HEK293 (cell line): ENCODE data around the gene SPTLC2.

Experiments used
- CTCF ChIA-PET: fragments of 350-600 bp; formaldehyde crosslinking; extraction: SDS; loops from one replicate; lab custom pipeline; 2021; ENCODE audit warnings: antibody characterized with exemption; lab: Yijun Ruan, JAX
- POLR2A ChIA-PET: fragments of 300-600 bp; formaldehyde crosslinking; extraction: SDS; loops from one replicate; lab custom pipeline; 2020; ENCODE audit warnings: antibody characterized with exemption, inconsistent platforms; lab: Yijun Ruan, JAX
- H3K27ac ChIP-seq: fragments of 200-500 bp; sonication (Bioruptor generic); 2 replicates; pipeline ENCODE4 v1.5.1; 2014; ENCODE audit warnings: low read depth, low read length, control low read depth, inconsistent platforms; ENCODE audit errors: extremely low read depth
- H3K36me3 ChIP-seq, 2 experiments: fragments of 200-500 bp in 1 of 2; sonication (Bioruptor generic) in 1 of 2; 1 replicate in 1 of 2; 2 replicates in 1 of 2; pipeline ENCODE4 v1.5.1; 2014 to 2017; ENCODE audit warnings: inconsistent platforms in 2 of 2, low read length in 2 of 2; ENCODE audit not compliant: control insufficient read depth in 2 of 2, insufficient read depth in 1 of 2
- H3K4me1 ChIP-seq: fragments of 200-500 bp; sonication (Bioruptor generic); 2 replicates; pipeline ENCODE4 v1.5.1; 2014; ENCODE audit warnings: mild to moderate bottlenecking, low read length, inconsistent platforms; ENCODE audit not compliant: control insufficient read depth, insufficient read depth
- H3K4me3 ChIP-seq: 2 replicates; pipeline ENCODE4 v1.5.1; 2011; ENCODE audit warnings: low read depth, mild to moderate bottlenecking, control low read depth, low read length, moderate library complexity
- H3K9me3 ChIP-seq: fragments of 200-500 bp; sonication (Bioruptor generic); 2 replicates; pipeline ENCODE4 v1.5.1; 2014; ENCODE audit warnings: low read depth, low read length, inconsistent platforms; ENCODE audit not compliant: control insufficient read depth, insufficient read depth
- GLIS1 ChIP-seq: fragments of 450-650 bp; formaldehyde crosslinking; IDR thresholded peaks from 2 replicates; pipeline ENCODE4 v1.5.1; 2016; ENCODE audit warnings: missing biosample characterization, missing genetic modification characterization
- RBAK ChIP-seq: fragments of 450-650 bp; formaldehyde crosslinking; IDR thresholded peaks from 2 replicates; pipeline ENCODE4 v1.5.1; 2016; ENCODE audit warnings: missing biosample characterization, missing genetic modification characterization
- SCRT1 ChIP-seq: fragments of 450-650 bp; formaldehyde crosslinking; IDR thresholded peaks from 2 replicates; pipeline ENCODE4 v1.5.1; 2016; ENCODE audit warnings: missing biosample characterization, missing genetic modification characterization, borderline replicate concordance
- TRIM28 ChIP-seq: IDR thresholded peaks from 2 replicates; pipeline ENCODE4 v1.6.1; 2011; ENCODE audit warnings: low read length, control low read depth, borderline replicate concordance
- ZNF274 ChIP-seq, 2 experiments: fragments of 200-500 bp in 1 of 2; fragments of 450-650 bp in 1 of 2; sonication (Bioruptor generic) in 1 of 2; formaldehyde crosslinking in 1 of 2; IDR thresholded peaks; 2 replicates each; pipeline versions ENCODE4 v1.5.1 to v1.6.1; 2014 to 2016; ENCODE audit warnings: borderline replicate concordance in 1 of 2, inconsistent platforms in 1 of 2, low read length in 1 of 2, missing biosample characterization in 1 of 2, missing genetic modification characterization in 1 of 2
- ZNF302 ChIP-seq: fragments of 450-650 bp; formaldehyde crosslinking; IDR thresholded peaks from 2 replicates; pipeline ENCODE4 v1.5.1; 2016; ENCODE audit warnings: missing biosample characterization, missing genetic modification characterization, low read depth
- ZNF350 ChIP-seq: fragments of 450-650 bp; formaldehyde crosslinking; IDR thresholded peaks from 2 replicates; pipeline ENCODE4 v1.5.0; 2017; ENCODE audit warnings: missing biosample characterization, mild to moderate bottlenecking, missing genetic modification characterization
- ZNF404 ChIP-seq: fragments of 450-650 bp; formaldehyde crosslinking; IDR thresholded peaks from 2 replicates; pipeline ENCODE4 v1.5.1; 2017; ENCODE audit warnings: missing biosample characterization, missing genetic modification characterization
- ZNF555 ChIP-seq: fragments of 450-650 bp; formaldehyde crosslinking; conservative IDR thresholded peaks from 2 replicates; pipeline ENCODE4 v1.5.1; 2017; ENCODE audit warnings: missing biosample characterization, mild to moderate bottlenecking, missing genetic modification characterization, inconsistent platforms
- ZNF585B ChIP-seq: fragments of 450-650 bp; formaldehyde crosslinking; IDR thresholded peaks from 2 replicates; pipeline ENCODE4 v1.5.1; 2016; ENCODE audit warnings: missing biosample characterization, missing genetic modification characterization
- ZNF707 ChIP-seq: fragments of 450-650 bp; formaldehyde crosslinking; IDR thresholded peaks from 2 replicates; pipeline ENCODE4 v1.5.1; 2016; ENCODE audit warnings: missing biosample characterization, missing genetic modification characterization
- ZNF777 ChIP-seq: fragments of 450-650 bp; formaldehyde crosslinking; IDR thresholded peaks from 2 replicates; pipeline ENCODE4 v1.5.1; 2017; ENCODE audit warnings: missing biosample characterization, missing genetic modification characterization, borderline replicate concordance
- TF ChIP-seq, protein P1 (sequence below): fragments of 450-650 bp; formaldehyde crosslinking; IDR thresholded peaks from 2 replicates; pipeline ENCODE4 v1.5.1; 2016; ENCODE audit warnings: missing biosample characterization, missing genetic modification characterization, low read depth
- TF ChIP-seq, protein P2 (sequence below): fragments of 450-650 bp; formaldehyde crosslinking; IDR thresholded peaks from 2 replicates; pipeline ENCODE4 v1.5.1; 2016; ENCODE audit warnings: missing biosample characterization, missing genetic modification characterization
- TF ChIP-seq, protein P3 (sequence below): fragments of 450-650 bp; formaldehyde crosslinking; IDR thresholded peaks from 2 replicates; pipeline ENCODE4 v1.5.1; 2016; ENCODE audit warnings: missing biosample characterization, missing genetic modification characterization
- TF ChIP-seq, protein P4 (sequence below): fragments of 450-650 bp; formaldehyde crosslinking; IDR thresholded peaks from 2 replicates; pipeline ENCODE4 v1.5.1; 2017; ENCODE audit warnings: missing biosample characterization, mild to moderate bottlenecking, missing genetic modification characterization, moderate library complexity
- TF ChIP-seq, protein P5 (sequence below): fragments of 450-650 bp; formaldehyde crosslinking; IDR thresholded peaks from 2 replicates; pipeline ENCODE4 v1.5.1; 2017; ENCODE audit warnings: missing biosample characterization, missing genetic modification characterization
- TF ChIP-seq, protein P6 (sequence below): fragments of 450-650 bp; formaldehyde crosslinking; IDR thresholded peaks from 2 replicates; pipeline ENCODE4 v1.5.1; 2016; ENCODE audit warnings: missing biosample characterization, missing genetic modification characterization

The SPTLC2 gene

DNA sequence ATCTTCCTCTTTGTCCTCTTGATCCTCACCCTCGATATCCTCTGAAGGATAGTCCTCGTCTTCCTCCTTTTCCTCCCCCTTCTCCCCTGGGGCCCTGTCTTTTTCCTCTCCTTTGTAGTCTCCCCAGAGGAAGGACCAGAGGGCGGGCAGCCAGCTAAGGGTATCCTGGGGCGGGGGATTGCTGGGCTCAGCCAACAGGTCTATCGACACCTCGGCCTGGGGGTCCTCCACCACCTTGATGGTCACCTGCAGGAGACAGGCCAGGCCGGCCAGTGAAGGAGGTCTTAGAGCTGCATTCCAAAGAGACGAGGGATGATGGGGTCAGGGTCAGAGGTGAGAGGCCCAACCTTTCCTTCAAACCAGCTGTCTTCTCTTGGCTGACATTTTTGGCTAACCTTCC is 134.0 kb downstream of the SPTLC2 start:
- no peak overlapping the region for H3K4me3 ChIP-seq
- no peaks in the 10 kb centered on the region for H3K36me3 ChIP-seq
- ChIA-PET CTCF (interaction anchor here (0.6 to 1.1 kb wide), 2 partner anchors 18 to 24 kb away, joined by 4 to 6 read pairs; no protein-coding TSS in a partner anchor), POLR2A (no interaction called here)
- H3K27ac ChIP-seq: no peak overlapping the region
- no peaks in the 10 kb centered on the region for H3K4me1 ChIP-seq
- no peaks in the 10 kb centered on the region for H3K9me3 ChIP-seq
- TF ChIP-seq, protein P1, sequence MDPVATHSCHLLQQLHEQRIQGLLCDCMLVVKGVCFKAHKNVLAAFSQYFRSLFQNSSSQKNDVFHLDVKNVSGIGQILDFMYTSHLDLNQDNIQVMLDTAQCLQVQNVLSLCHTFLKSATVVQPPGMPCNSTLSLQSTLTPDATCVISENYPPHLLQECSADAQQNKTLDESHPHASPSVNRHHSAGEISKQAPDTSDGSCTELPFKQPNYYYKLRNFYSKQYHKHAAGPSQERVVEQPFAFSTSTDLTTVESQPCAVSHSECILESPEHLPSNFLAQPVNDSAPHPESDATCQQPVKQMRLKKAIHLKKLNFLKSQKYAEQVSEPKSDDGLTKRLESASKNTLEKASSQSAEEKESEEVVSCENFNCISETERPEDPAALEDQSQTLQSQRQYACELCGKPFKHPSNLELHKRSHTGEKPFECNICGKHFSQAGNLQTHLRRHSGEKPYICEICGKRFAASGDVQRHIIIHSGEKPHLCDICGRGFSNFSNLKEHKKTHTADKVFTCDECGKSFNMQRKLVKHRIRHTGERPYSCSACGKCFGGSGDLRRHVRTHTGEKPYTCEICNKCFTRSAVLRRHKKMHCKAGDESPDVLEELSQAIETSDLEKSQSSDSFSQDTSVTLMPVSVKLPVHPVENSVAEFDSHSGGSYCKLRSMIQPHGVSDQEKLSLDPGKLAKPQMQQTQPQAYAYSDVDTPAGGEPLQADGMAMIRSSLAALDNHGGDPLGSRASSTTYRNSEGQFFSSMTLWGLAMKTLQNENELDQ (tag by site-specific recombination): no peak
- TF ChIP-seq ZNF707 (tag by site-specific recombination): no peak

DNA sequence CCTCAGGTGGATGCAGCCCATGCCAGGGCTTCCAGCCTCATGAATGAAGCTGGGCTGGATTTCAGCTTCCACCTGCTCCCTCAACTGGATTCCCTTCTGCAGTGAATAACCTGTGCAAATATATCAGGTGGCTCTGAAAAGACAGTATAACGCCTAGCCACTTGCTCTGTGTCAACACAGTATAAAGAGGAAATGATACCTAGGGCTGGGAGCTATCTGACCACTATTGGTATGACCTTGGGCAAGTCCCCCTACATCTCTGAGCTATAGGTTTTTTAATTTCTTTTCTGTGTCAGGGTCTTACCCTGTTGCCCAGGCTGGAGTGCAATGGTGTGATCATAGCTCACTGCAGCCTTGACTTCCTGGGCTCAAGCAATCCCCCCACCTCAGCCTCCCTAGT is 137.6 kb downstream of the SPTLC2 start:
- Histone ChIP-seq H3K27ac (no peak overlapping the region), H3K36me3 (no peaks in the 10 kb centered on the region), H3K9me3 (no peaks in the 10 kb centered on the region), H3K4me3 (no peak overlapping the region), H3K4me1 (no peaks in the 10 kb centered on the region)
- POLR2A ChIA-PET: no interaction called here
- CTCF ChIA-PET: interaction anchor here (0.8 kb wide), 1 partner anchor 175 kb away, joined by 3 read pairs; no protein-coding TSS in a partner anchor
- TF ChIP-seq, protein P2, sequence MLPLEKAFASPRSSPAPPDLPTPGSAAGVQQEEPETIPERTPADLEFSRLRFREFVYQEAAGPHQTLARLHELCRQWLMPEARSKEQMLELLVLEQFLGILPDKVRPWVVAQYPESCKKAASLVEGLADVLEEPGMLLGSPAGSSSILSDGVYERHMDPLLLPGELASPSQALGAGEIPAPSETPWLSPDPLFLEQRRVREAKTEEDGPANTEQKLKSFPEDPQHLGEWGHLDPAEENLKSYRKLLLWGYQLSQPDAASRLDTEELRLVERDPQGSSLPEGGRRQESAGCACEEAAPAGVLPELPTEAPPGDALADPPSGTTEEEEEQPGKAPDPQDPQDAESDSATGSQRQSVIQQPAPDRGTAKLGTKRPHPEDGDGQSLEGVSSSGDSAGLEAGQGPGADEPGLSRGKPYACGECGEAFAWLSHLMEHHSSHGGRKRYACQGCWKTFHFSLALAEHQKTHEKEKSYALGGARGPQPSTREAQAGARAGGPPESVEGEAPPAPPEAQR (tag by site-specific recombination): no peak
- TF ChIP-seq, protein P1 (tag by site-specific recombination): no peak
- no peak for TF ChIP-seq SCRT1 (tag by site-specific recombination)
- TF ChIP-seq TRIM28: no peak
- TF ChIP-seq, protein P3, sequence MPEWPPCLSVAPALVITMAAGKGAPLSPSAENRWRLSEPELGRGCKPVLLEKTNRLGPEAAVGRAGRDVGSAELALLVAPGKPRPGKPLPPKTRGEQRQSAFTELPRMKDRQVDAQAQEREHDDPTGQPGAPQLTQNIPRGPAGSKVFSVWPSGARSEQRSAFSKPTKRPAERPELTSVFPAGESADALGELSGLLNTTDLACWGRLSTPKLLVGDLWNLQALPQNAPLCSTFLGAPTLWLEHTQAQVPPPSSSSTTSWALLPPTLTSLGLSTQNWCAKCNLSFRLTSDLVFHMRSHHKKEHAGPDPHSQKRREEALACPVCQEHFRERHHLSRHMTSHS (tag by site-specific recombination): no peak
- TF ChIP-seq GLIS1 (tag by site-specific recombination): no peak
- TF ChIP-seq, protein P4, sequence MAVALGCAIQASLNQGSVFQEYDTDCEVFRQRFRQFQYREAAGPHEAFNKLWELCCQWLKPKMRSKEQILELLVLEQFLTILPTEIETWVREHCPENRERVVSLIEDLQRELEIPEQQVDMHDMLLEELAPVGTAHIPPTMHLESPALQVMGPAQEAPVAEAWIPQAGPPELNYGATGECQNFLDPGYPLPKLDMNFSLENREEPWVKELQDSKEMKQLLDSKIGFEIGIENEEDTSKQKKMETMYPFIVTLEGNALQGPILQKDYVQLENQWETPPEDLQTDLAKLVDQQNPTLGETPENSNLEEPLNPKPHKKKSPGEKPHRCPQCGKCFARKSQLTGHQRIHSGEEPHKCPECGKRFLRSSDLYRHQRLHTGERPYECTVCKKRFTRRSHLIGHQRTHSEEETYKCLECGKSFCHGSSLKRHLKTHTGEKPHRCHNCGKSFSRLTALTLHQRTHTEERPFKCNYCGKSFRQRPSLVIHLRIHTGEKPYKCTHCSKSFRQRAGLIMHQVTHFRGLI: no peak
- no peak for TF ChIP-seq ZNF555 (tag by site-specific recombination)
- no peak for TF ChIP-seq ZNF350
- no peak for TF ChIP-seq ZNF302
- TF ChIP-seq ZNF274 (IDR thresholded peaks at IDR 0.05; ENCODE audit: low read length): no peak
- no peak for TF ChIP-seq ZNF274 (tag by site-specific recombination; IDR thresholded peaks at IDR 0.05; ENCODE audit: borderline replicate concordance)
- TF ChIP-seq, protein P5, sequence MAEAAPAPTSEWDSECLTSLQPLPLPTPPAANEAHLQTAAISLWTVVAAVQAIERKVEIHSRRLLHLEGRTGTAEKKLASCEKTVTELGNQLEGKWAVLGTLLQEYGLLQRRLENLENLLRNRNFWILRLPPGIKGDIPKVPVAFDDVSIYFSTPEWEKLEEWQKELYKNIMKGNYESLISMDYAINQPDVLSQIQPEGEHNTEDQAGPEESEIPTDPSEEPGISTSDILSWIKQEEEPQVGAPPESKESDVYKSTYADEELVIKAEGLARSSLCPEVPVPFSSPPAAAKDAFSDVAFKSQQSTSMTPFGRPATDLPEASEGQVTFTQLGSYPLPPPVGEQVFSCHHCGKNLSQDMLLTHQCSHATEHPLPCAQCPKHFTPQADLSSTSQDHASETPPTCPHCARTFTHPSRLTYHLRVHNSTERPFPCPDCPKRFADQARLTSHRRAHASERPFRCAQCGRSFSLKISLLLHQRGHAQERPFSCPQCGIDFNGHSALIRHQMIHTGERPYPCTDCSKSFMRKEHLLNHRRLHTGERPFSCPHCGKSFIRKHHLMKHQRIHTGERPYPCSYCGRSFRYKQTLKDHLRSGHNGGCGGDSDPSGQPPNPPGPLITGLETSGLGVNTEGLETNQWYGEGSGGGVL (tag by site-specific recombination): no peak
- TF ChIP-seq ZNF777 (tag by site-specific recombination): no peak
- no peak for TF ChIP-seq ZNF404 (tag by site-specific recombination)
- TF ChIP-seq RBAK (tag by site-specific recombination): no peak
- TF ChIP-seq, protein P6, sequence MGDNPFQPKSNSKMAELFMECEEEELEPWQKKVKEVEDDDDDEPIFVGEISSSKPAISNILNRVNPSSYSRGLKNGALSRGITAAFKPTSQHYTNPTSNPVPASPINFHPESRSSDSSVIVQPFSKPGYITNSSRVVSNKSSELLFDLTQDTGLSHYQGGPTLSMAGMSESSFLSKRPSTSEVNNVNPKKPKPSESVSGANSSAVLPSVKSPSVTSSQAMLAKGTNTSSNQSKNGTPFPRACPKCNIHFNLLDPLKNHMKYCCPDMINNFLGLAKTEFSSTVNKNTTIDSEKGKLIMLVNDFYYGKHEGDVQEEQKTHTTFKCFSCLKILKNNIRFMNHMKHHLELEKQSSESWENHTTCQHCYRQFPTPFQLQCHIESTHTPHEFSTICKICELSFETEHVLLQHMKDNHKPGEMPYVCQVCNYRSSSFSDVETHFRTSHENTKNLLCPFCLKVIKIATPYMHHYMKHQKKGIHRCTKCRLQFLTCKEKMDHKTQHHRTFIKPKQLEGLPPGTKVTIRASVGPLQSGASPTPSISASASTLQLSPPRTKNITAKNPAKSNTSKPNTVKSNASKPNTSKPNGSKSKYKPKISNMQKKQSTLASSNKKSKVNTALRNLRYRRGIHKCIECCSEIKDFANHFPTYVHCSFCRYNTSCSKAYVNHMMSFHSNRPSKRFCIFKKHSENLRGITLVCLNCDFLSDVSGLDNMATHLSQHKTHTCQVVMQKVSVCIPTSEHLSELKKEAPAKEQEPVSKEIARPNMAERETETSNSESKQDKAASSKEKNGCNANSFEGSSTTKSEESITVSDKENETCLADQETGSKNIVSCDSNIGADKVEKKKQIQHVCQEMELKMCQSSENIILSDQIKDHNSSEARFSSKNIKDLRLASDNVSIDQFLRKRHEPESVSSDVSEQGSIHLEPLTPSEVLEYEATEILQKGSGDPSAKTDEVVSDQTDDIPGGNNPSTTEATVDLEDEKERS (tag by site-specific recombination): no peak
- no peak for TF ChIP-seq ZNF585B (tag by site-specific recombination)
